Activated CD4-positive, alpha-beta T cell treated with anti-CD3 and anti-CD28 coated beads, Interleukin-10, Interleukin-2, amounts not matched to agents 100 ng/mL and 50 ng/mL, durations not matched to agents 16 hours and 8 hours (primary cell): Measurements from ENCODE around the gene RPL10A.

Experiments used
- DNase-seq: peaks from one replicate; pipeline ENCODE4 v3.0.0-alpha.2; 2020

Gene RPL10A

DNA sequence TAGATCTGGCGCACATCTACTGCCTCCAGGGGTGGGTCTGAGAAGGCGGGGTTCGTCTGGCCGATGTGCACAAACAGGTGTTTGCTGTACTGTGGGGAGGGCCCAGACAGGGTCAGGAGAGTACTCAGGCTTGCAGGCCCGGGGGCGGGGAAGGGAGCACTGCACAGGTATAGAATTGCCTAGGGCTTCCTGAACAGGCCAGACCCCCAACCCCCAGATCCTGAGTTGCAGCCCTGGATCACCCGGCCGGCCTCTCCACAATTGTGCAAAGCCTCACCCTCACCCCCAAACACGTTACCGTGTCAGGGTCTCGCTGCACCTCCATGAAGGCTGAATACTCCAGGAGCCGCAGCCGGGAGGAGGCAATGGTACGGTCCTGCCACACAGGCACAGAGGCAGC, 7.8 kb downstream of the RPL10A start:
- no peak for DNase-seq

DNA sequence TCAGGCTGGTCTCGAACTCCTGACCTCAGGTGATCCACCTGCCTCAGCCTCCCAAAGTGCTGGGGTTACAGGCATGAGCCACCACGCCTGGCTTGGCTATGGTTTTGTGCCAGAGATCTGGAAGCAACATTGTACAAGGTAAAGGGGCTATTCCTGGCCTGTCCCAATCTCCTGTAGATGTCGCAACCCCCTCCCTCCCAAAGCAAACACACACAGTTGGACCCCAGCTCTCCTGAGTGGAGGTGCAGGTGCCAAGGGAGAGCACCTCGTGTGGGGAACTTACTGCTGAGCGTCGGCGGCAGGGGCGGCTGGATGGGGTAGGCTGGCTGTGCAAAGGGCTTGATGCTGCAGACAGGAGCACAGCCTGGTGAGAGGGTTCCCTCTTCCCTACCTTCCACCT, 8.8 kb downstream of the RPL10A start:
- DNase-seq: no peak

DNA sequence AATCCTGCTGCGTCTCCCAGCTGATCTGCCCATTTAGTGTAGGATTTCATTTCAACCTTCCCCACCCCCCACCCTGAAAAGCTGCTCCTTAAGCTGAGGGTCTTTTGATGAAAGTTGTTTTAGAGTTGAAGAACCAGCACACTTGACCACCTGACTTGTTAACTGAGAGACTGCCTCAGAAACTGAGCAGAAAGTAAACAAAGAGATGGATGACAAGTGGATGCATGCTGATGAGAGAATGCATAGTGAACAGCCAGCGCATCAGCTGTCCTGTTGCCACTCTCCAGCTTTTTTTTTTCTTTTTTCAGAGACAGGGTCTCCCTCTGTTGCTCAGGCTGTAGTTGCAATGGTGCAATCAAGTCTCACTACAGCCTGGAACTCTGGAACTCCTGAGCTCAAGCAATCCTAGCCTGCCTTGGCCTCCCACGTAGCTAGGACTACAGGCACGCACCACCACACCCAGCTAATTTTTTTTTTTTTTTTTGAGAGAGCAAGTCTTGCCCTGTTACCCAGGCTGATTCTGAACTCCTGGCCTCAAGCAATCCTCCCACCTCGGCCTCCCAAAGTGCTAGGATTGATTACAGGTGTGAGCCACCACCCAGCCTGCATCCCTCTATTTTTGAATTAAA, 9.5 kb downstream of the RPL10A start:
- no peak for DNase-seq

DNA sequence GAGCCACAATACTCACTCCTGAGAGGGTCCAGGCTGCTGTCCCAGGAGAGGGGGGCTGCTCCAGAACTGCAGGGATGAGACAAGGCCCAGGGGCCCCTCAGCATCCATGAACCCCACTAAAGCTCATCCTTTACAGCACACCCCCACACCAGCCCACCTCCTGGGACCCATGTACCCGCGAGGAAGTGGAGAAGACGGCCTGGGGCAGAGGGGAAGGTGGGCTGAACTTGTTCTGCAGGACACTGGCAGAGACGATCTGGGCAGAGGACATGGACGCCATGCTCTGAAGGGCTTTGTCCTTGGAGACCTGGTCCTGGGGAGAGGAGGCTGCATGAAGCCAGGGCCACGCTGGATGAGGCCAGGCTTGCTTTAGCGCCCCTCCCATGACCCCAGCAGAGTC, 10.1 kb downstream of the RPL10A start:
- no peak for DNase-seq

GRCh38 chr6:35480176-35480575, 12.0 kb downstream of the RPL10A start:
- DNase-seq: no peak

GRCh38 chr6:35481226-35481625, 13.0 kb downstream of the RPL10A start:
- DNase-seq: no peak

DNA sequence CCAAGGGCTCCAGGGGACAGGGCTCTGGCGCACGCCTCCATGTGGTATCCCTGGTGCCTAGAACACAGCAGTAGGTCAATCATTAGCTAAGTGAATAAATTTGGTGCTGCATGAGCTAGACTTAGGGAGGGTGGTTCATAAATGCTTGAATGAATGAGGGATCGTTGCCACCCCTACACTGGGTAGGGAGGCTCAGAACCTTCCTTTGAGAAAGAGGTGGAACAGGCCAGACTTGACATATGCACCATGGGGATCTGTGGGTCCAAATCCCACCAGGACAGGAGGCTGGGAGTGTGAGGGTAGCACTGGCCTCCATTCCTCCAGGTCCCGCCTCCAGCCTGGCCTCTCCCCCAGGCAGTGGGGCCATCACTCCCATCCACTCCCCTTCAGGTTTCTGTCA, 14.9 kb downstream of the RPL10A start:
- DNase-seq: no peak

- no peak for DNase-seq
Observed at GRCh38 chr6:35483490-35483889, 15.3 kb downstream of the RPL10A start.

GRCh38 chr6:35483893-35484645, 15.9 kb downstream of the RPL10A start:
- DNase-seq: no peak

DNA sequence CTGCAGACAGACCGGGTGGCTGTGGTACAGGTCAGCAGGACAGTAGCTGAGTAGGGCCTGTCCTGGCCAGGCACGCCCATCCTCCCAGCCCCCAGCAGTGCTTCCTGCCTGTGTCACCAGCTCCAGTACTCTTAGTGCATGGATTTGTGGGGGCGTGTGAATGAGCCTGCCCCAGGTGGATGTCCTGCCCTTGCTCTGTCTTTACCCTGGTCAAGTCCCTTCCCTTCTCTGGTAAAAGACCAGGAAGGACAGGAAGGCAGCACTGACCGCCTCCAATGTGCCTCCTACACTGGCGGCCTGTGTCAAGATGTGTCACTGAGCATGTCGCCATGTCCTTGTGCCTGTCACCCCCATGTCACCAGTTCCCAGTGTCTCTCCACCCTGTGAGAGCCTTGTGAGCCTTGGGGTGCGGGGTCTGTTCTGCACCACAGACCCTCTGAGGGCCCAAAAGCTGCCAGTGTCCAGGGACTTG, 16.8 kb downstream of the RPL10A start:
- DNase-seq: no peak

- DNase-seq: no peak
Observed at GRCh38 chr6:35485402-35485877, 17.2 kb downstream of the RPL10A start.

DNA sequence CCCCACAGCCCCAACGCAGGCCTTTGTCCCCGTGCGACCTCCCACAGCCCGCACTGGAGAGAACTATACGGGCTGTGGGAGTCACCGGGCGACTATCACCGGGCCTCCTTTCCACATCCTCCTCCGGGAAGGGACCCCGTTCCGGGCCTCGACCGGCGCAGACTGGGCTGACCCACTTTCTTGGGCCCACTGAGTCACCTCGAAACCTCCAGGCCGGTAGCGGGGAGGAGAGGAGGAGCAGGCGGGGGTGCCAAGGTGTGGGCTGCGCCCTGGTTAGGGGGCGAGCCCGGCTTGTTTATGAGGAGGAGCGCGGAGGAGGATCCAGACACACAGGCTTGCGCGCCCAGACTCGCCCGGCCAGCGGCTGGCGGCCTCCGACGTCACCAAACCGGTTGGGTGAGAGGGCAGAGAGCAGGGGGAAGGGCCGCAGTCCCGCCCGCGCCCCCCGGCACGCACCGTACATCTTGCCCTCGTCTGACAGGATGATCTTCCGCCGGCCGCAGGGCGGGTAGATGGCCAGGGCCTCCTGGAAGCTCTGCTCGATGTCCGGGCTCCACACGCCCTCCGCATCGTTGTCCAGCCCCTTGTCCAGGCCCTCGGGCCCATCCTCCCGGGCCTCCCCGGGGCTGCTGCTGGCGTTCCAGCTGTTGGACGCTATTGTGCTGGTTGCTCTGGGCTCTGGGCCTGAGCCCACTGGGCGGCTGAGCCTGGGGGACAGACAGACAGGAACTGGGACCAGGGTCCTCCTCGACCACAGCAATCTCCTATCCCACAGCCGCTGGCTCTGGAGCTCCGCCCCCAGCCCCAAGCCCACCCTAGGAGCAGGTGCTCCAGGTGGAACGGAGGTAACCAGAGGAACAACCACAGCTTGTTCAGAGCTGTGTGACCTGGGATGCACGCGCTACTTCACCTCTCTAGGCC, 18.1 kb downstream of the RPL10A start:
- no peak for DNase-seq

DNA sequence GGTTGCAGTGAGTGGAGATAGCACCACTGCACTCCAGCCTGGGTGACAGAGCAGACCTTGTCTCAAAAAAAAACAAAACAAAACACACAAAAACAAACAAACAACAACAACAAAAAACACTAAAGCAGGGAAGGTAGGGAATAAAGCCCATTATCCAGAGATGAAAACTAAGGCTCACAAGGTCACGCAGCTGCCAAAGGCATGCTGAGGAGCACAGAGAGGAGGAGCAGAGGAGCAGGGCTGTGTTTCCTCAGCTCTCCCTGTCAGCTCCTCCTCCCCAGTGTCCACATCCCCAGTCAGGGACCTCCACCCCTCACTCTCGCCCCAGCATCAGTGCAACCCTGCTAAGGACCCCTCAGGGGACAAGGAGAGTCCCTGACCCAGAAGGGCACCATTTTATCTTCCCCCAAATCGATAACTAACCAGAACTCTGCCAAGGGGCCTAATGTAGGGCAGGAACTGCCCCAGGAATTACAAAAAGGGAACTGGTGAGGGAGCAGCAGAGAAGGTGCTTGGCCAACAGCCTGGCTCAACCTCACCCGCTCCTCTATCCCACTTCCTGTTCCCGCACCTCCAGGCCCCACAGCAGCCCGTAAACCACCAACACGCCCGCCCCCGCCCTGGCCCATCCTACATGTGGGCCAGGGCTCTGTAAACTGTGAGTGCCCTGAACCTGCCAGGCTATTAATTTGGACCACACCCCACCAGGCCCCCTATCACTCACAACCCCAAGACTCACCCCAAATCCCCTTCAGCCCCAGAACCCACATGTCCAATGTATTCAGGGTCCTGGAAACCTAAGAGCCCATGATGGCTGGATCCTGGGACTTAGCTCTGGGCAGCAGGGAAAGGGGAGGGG, 19.7 kb downstream of the RPL10A start:
- DNase-seq: no peak

DNA sequence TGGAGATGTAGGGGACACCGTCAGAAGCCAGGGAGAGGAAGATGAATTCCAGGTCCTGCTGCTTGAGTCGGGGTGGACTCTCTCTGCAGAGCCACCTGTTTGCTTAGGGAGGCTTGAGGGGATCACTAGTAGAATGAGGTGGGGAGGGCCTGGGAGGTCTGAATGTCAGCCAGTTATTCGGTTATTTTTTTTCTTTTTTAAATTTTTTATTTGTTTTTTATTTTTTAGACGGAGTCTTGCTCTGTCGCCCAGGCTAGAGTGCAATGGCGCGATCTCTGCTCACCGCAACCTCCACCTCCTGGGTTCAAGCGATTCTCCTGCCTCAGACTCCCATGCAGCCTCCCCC, 20.3 kb downstream of the RPL10A start:
- no peak for DNase-seq

- DNase-seq: no peak
Observed at GRCh38 chr6:35489066-35489465, 20.9 kb downstream of the RPL10A start.

- no peak for DNase-seq
Observed at GRCh38 chr6:35489995-35490791, 22.0 kb downstream of the RPL10A start.

- no peak for DNase-seq
Observed at GRCh38 chr6:35490821-35491557, 22.8 kb downstream of the RPL10A start.

- no peak for DNase-seq
Observed at GRCh38 chr6:35491558-35492257, 23.5 kb downstream of the RPL10A start.

DNA sequence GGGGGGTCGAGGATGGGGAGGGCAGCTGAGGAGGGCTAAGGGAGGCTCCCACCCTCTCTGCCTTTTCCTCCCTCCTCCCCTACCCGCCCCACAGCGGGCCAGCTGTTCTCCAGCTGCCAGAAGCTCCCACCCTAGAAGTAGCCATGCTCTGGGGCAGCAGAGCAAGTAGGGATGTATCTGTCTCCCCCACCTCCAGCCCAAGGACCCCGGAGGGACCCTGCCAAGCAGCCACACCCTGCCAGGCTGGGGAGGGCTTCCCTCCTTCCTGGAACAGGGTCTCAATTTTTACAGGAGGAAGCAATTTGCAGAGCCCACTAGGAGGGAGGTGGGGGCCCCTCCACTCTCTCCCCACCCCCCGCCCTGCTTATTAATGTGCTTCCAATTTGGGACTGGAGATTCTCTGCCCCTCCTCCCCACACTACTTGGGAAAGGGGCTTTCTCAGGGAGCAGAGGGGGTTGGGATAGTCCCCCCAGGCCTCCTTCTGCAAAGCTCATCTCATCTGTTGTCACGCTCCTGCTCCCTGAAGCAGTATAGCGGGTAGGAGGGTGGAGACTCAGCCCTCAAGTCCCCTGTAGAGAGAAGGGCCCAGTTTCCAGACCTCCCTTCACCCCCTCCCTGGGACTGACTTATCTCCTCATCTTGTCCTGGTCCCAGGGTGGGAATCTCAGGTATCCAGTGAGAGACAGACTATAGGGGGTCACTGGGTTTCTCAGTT, 24.2 kb downstream of the RPL10A start:
- no peak for DNase-seq

GRCh38 chr6:35492974-35493284, 24.7 kb downstream of the RPL10A start:
- no peak for DNase-seq
